Thymus (tissue), 14 donors: ENCODE data around the gene RSKR. TPM values are rescaled to one million over a fixed set of nuclear protein-coding genes. Genes with fewer than 3 reads are reported as not detected.
"Not testable (repeated sequence)": the region's sequence is repeated elsewhere in the genome, so short reads cannot be mapped to it uniquely, and the experiment has no call there.

Experiments
- DNase-seq, 9 donors: peaks; one replicate each; pipeline ENCODE4 v3.0.0-alpha.2; 2013; ENCODE audit warnings: low spot score in 9 of 9, low read depth in 6 of 9, missing footprints in 1 of 9
- H3K27ac ChIP-seq, 2 donors: one replicate each; pipeline ENCODE4 v1.5.1; 2013; ENCODE audit warnings: control low read depth in 1 of 2, low read depth in 1 of 2, low read length in 1 of 2, mild to moderate bottlenecking in 1 of 2, moderate library complexity in 1 of 2
- H3K27me3 ChIP-seq, 2 donors: one replicate each; pipeline ENCODE4 v1.5.1; 2013; ENCODE audit warnings: low read length in 1 of 2; ENCODE audit not compliant: control insufficient read depth in 2 of 2, insufficient read depth in 1 of 2
- H3K36me3 ChIP-seq, 2 donors: one replicate each; pipeline ENCODE4 v1.5.1; 2013; ENCODE audit warnings: low read length in 1 of 2, mild to moderate bottlenecking in 1 of 2, moderate library complexity in 1 of 2; ENCODE audit not compliant: control insufficient read depth in 2 of 2, insufficient read depth in 2 of 2
- H3K4me1 ChIP-seq, 2 donors: one replicate each; pipeline ENCODE4 v1.5.1; 2013; ENCODE audit warnings: low read length in 2 of 2; ENCODE audit not compliant: control insufficient read depth in 2 of 2, insufficient read depth in 2 of 2
- H3K4me3 ChIP-seq, 2 donors: one replicate each; pipeline ENCODE4 v1.5.1; 2013; ENCODE audit warnings: low read length in 2 of 2, control low read depth in 1 of 2, mild to moderate bottlenecking in 1 of 2
- H3K9me3 ChIP-seq, 2 donors: one replicate each; pipeline ENCODE4 v1.5.1; 2013; ENCODE audit warnings: low read length in 1 of 2, mild to moderate bottlenecking in 1 of 2; ENCODE audit not compliant: control insufficient read depth in 2 of 2, insufficient read depth in 1 of 2
- WGBS: extraction: QIAGEN DNeasy Blood & Tissue Kit; methylation state at CpG from one replicate; pipeline ENCODE4 v1.1.7; 2013; 5-methylcytosine and 5-hydroxymethylcytosine counted together
- long read RNA-seq, 10 donors: transcript quantifications; one replicate each; lab custom pipeline, GENCODE V29; 2026
- polyA plus RNA-seq: library from polyadenylated mRNA; stranded (reverse); fragments of 200-250 nt; gene quantifications from one replicate; pipeline ENCODE4 v1.2.3, GENCODE V29; 2013
- total RNA-seq: library from RNA; stranded (reverse); fragments of 120-200 nt; gene quantifications from one replicate; pipeline ENCODE4 v1.2.4, GENCODE V29; 2013
- donor health status: healthy.

Gene RSKR, protein sequence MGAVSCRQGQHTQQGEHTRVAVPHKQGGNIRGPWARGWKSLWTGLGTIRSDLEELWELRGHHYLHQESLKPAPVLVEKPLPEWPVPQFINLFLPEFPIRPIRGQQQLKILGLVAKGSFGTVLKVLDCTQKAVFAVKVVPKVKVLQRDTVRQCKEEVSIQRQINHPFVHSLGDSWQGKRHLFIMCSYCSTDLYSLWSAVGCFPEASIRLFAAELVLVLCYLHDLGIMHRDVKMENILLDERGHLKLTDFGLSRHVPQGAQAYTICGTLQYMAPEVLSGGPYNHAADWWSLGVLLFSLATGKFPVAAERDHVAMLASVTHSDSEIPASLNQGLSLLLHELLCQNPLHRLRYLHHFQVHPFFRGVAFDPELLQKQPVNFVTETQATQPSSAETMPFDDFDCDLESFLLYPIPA
- 2.6 TPM for total RNA-seq
- 6.4 TPM for polyA plus RNA-seq
- long read RNA-seq, donor 1, partial matches to known transcripts = 0 of 1 reads
- long read RNA-seq, donor 1, other reads (novel, unspliced or antisense) = 0 of 1 reads
- long read RNA-seq, donor 2 = 0 reads
- long read RNA-seq, donor 3, transcript SGK494-211 (1 exons, 2,975 nt) = major isoform, 8 of 11 reads
- long read RNA-seq, donor 3, partial matches to known transcripts = 0 of 11 reads
- long read RNA-seq, donor 3, other reads (novel, unspliced or antisense) = 0 of 11 reads
- long read RNA-seq, donor 4, transcript SGK494-211 (1 exons, 2,975 nt) = major isoform, 6 of 6 reads
- long read RNA-seq, donor 4, partial matches to known transcripts = 0 of 6 reads
- long read RNA-seq, donor 4, other reads (novel, unspliced or antisense) = 0 of 6 reads
- long read RNA-seq, donor 5, transcript SGK494-211 (1 exons, 2,975 nt) = major isoform, 8 of 20 reads
- long read RNA-seq, donor 5, partial matches to known transcripts = 12 of 20 reads
- long read RNA-seq, donor 5, other reads (novel, unspliced or antisense) = 0 of 20 reads
- long read RNA-seq, donor 6, transcript SGK494-211 (1 exons, 2,975 nt) = major isoform, 6 of 6 reads
- long read RNA-seq, donor 6, partial matches to known transcripts = 0 of 6 reads
- long read RNA-seq, donor 6, other reads (novel, unspliced or antisense) = 0 of 6 reads
- long read RNA-seq, donor 7, transcript SGK494-211 (1 exons, 2,975 nt) = major isoform, 7 of 7 reads
- long read RNA-seq, donor 7, partial matches to known transcripts = 0 of 7 reads
- long read RNA-seq, donor 7, other reads (novel, unspliced or antisense) = 0 of 7 reads
- long read RNA-seq, donor 8 = 0 reads
- long read RNA-seq, donor 9, partial matches to known transcripts = 0 of 3 reads
- long read RNA-seq, donor 9, other reads (novel, unspliced or antisense) = 0 of 3 reads
- long read RNA-seq, donor 10, partial matches to known transcripts = 0 of 2 reads
- long read RNA-seq, donor 10, other reads (novel, unspliced or antisense) = 0 of 2 reads

- Histone ChIP-seq H3K4me1 (peaks cover 0 to 5% of the 10 kb centered on the region in 2 donors), H3K36me3 (peaks cover 50 to 83% of the 10 kb centered on the region in 2 donors), H3K27ac (no peak within 1 kb of the TSS), H3K27me3 (no peaks in the 10 kb centered on the region), H3K4me3 (no peak within 1 kb of the TSS), H3K9me3 (no peaks in the 10 kb centered on the region)
- DNase-seq = no peak
- WGBS = 80% methylated on average over 5 of the region's 5 CpGs
Observed at GRCh38 chr17:28613931-28614381, at the start of gene RSKR. Gene RSKR, minus strand, starts transcription at chr17:28614185. Its CDS starts 24 bp downstream, at chr17:28614161.

GRCh38 chr17:28663723-28664122 is 49.7 kb upstream of the RSKR start:
- Histone ChIP-seq H3K27me3 (no peaks in the 10 kb centered on the region), H3K36me3 (peaks cover 20 to 26% of the 10 kb centered on the region in 2 donors), H3K4me1 (peaks cover 3 to 11% of the 10 kb centered on the region in 2 donors), H3K4me3 (no peak overlapping the region), H3K9me3 (peaks cover 0 to 13% of the 10 kb centered on the region in 2 donors), H3K27ac (no peak overlapping the region)
- DNase-seq = no peak

DNA sequence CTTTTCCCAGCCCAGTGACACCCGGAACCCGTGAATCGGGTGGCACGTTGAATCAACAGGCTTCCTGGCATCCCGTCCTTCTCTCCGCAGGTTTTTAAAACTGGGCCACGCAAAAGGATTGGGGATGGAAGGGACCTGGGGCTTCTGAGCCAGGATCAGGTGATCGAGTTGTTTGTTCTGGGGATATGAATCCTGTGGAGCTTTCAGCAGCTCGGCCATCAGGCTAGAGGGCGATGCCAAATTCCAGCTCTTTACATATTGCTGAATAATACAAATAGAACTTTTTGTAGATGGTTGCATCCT is 48.5 kb upstream of the RSKR start:
- Histone ChIP-seq H3K27ac (peak overlapping the region; percentile 94 to 97), H3K27me3 (no peaks in the 10 kb centered on the region), H3K4me1 (peaks cover 3 to 11% of the 10 kb centered on the region in 2 donors), H3K36me3 (peaks cover 18 to 26% of the 10 kb centered on the region in 2 donors), H3K4me3 (peak overlapping the region; percentile 61 to 95), H3K9me3 (peaks cover 0 to 13% of the 10 kb centered on the region in 2 donors)
- WGBS = under 1% methylated on average over 10 of the region's 10 CpGs
- DNase-seq = no peak

GRCh38 chr17:28661635-28662526 is 47.9 kb upstream of the RSKR start, which contains the start of the genes SDF2 and SUPT6H:
Gene SDF2, minus strand, starts transcription at chr17:28661906. Its CDS starts 30 bp downstream, at chr17:28661876.
Gene SUPT6H, plus strand, starts transcription at chr17:28662205. Its CDS starts 11,197 bp downstream, at chr17:28673402.
- peaks cover 0 to 13% of the 10 kb centered on the region in 2 donors for H3K9me3 ChIP-seq
- DNase-seq = peak; percentile 82 to 97 (median 93)
- peak within 1 kb of the TSS; percentile 61 to 95 for H3K4me3 ChIP-seq
- peaks cover 3 to 11% of the 10 kb centered on the region in 2 donors for H3K4me1 ChIP-seq
- H3K27me3 ChIP-seq = no peaks in the 10 kb centered on the region
- under 1% methylated on average over 66 of the region's 66 CpGs for WGBS
- H3K36me3 ChIP-seq = peaks cover 16 to 31% of the 10 kb centered on the region in 2 donors
- H3K27ac ChIP-seq = peak within 1 kb of the TSS; percentile 94 to 97

GRCh38 chr17:28659497-28659881 is 45.5 kb upstream of the RSKR start:
- Histone ChIP-seq H3K9me3 (peaks cover 0 to 13% of the 10 kb centered on the region in 2 donors), H3K4me1 (peaks cover 3 to 11% of the 10 kb centered on the region in 2 donors), H3K36me3 (peaks cover 17 to 30% of the 10 kb centered on the region in 2 donors)
- not testable (repeated sequence) for H3K27me3 ChIP-seq, H3K4me3 ChIP-seq, DNase-seq, H3K27ac ChIP-seq
- WGBS = 98% methylated on average over 23 of the region's 23 CpGs

- 98% methylated on average over 46 of the region's 46 CpGs for WGBS
- Histone ChIP-seq H3K4me1 (peaks cover 3 to 11% of the 10 kb centered on the region in 2 donors), H3K36me3 (peaks cover 17 to 30% of the 10 kb centered on the region in 2 donors), H3K9me3 (peaks cover 0 to 13% of the 10 kb centered on the region in 2 donors)
- not testable (repeated sequence) for H3K27me3 ChIP-seq, DNase-seq, H3K4me3 ChIP-seq, H3K27ac ChIP-seq
Observed at GRCh38 chr17:28658766-28659496, 44.9 kb upstream of the RSKR start.

- not testable (repeated sequence) for H3K27me3 ChIP-seq, H3K27ac ChIP-seq, DNase-seq, H3K4me3 ChIP-seq
- H3K4me1 ChIP-seq = peaks cover 3 to 10% of the 10 kb centered on the region in 2 donors
- 98% methylated on average over 5 of the region's 8 CpGs for WGBS
- peaks cover 17 to 30% of the 10 kb centered on the region in 2 donors for H3K36me3 ChIP-seq
- peaks cover 0 to 13% of the 10 kb centered on the region in 2 donors for H3K9me3 ChIP-seq
Observed at GRCh38 chr17:28658342-28658741, 44.4 kb upstream of the RSKR start.
